ENCODE measurements around the gene PLD4.
"Not testable (repeated sequence)": the region's sequence is repeated elsewhere in the genome, so short reads cannot be mapped to it uniquely, and the experiment has no call there.

The PLD4 gene

GRCh38 chr14:104882991-104883660 lies 41.6 kb upstream of the PLD4 start:
- FAIRE-seq (no peak), DNase-seq (ENCODE audit: insufficient read length, low spot score) (no peak)
- no peak for TF ChIP-seq POLR2A (IDR thresholded peaks at IDR 0.05; ENCODE audit: low read depth, low read length)

GRCh38 chr14:104883681-104884361 lies 40.9 kb upstream of the PLD4 start:
- DNase-seq (ENCODE audit: insufficient read length, low spot score) (no peak), FAIRE-seq (no peak)
- no peak for TF ChIP-seq POLR2A (IDR thresholded peaks at IDR 0.05; ENCODE audit: low read depth, low read length)

- DNase-seq (ENCODE audit: insufficient read length, low spot score); FAIRE-seq: not testable (repeated sequence)
These were observed 40.3 kb upstream of the PLD4 start for GRCh38 chr14:104884381-104884780.

- no peak for DNase-seq (ENCODE audit: insufficient read length, low spot score)
- no peak for FAIRE-seq
- TF ChIP-seq POLR2A (IDR thresholded peaks at IDR 0.05; ENCODE audit: low read depth, low read length), result no peak
These were observed 39.4 kb upstream of the PLD4 start for GRCh38 chr14:104885031-104885972.

- no peak for FAIRE-seq
- TF ChIP-seq POLR2A (IDR thresholded peaks at IDR 0.05; ENCODE audit: low read depth, low read length), result no peak
- DNase-seq (ENCODE audit: insufficient read length, low spot score), result no peak
These were observed 38.5 kb upstream of the PLD4 start for GRCh38 chr14:104885973-104886689.

- TF ChIP-seq POLR2A (IDR thresholded peaks at IDR 0.05; ENCODE audit: low read depth, low read length), result no peak
- DNase-seq (ENCODE audit: insufficient read length, low spot score), result no peak
These were observed 37.7 kb upstream of the PLD4 start for GRCh38 chr14:104886690-104887622.

GRCh38 chr14:104887623-104888488 lies 36.8 kb upstream of the PLD4 start:
- DNase-seq (ENCODE audit: insufficient read length, low spot score) (no peak), FAIRE-seq (no peak)
- TF ChIP-seq POLR2A (IDR thresholded peaks at IDR 0.05; ENCODE audit: low read depth, low read length), result no peak

More at GRCh38 chr14:104886690-104887622, 37.7 kb upstream of the PLD4 start:
- FAIRE-seq, result no peak

- FAIRE-seq (no peak), DNase-seq (ENCODE audit: insufficient read length, low spot score) (no peak)
- no peak for TF ChIP-seq POLR2A (IDR thresholded peaks at IDR 0.05; ENCODE audit: low read depth, low read length)
These were observed 35.9 kb upstream of the PLD4 start for GRCh38 chr14:104888489-104889374.

- no peak for DNase-seq (ENCODE audit: insufficient read length, low spot score)
- TF ChIP-seq POLR2A (IDR thresholded peaks at IDR 0.05; ENCODE audit: low read depth, low read length), result no peak
- no peak for FAIRE-seq
These were observed 35.3 kb upstream of the PLD4 start for GRCh38 chr14:104889375-104889757.

- not testable (repeated sequence) for DNase-seq (ENCODE audit: insufficient read length, low spot score); FAIRE-seq
These were observed 34.4 kb upstream of the PLD4 start for GRCh38 chr14:104890292-104890691.

- no peak for TF ChIP-seq POLR2A (IDR thresholded peaks at IDR 0.05; ENCODE audit: low read depth, low read length)
- no peak for FAIRE-seq
These were observed 33.5 kb upstream of the PLD4 start for GRCh38 chr14:104891121-104891551.

More at GRCh38 chr14:104891121-104891551, 33.5 kb upstream of the PLD4 start:
- no peak for DNase-seq (ENCODE audit: insufficient read length, low spot score)
